ENCODE measurements around the gene FNDC3A.

Gene FNDC3A

DNA sequence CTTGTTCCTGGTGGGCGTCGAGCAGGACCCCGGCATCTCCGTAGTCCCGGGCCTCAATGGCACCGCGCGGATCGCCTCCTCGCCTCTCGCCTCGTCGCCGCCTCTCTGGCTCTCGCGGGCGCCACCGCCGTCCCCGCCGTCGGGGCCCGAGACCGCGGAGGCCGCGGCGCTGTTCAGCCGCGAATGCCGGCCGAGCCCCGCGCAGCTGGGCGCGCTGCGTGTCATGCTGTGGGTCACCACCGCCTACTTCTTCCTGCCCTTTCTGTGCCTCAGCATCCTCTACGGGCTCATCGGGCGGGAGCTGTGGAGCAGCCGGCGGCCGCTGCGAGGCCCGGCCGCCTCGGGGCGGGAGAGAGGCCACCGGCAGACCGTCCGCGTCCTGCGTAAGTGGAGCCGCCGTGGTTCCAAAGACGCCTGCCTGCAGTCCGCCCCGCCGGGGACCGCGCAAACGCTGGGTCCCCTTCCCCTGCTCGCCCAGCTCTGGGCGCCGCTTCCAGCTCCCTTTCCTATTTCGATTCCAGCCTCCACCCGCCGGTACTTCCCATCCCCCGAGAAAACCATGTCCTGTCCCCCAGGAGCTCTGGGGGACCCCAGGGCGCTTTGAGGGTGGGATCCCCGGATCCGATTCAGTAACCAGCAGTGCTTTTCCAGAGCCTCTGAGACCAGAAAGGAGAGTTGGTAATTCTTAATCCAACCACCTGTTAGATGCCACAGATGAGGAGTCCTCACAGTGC, 245.3 kb downstream of the FNDC3A start:
- DNase-seq, result peak; percentile 78 to 85 (median 80)

DNA sequence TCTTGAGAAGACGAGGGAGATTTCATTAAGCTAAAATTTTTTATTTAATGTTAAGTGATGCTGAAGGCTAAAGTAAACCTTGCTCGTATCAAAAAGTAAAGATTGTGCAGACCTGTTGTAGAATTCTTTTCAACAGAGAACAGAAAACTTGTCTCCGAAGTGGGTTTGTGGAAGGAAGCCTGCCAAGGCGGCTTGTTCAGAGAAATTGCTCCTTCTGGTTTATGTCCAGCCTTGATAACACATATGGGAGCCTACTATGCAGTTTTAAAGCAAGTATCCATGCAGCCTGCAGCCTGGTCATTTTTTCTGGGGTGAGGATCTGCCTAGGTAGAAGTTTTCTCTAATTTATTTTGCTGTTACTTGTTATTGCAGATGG, 245.9 kb downstream of the FNDC3A start:
- DNase-seq, result no peak

DNA sequence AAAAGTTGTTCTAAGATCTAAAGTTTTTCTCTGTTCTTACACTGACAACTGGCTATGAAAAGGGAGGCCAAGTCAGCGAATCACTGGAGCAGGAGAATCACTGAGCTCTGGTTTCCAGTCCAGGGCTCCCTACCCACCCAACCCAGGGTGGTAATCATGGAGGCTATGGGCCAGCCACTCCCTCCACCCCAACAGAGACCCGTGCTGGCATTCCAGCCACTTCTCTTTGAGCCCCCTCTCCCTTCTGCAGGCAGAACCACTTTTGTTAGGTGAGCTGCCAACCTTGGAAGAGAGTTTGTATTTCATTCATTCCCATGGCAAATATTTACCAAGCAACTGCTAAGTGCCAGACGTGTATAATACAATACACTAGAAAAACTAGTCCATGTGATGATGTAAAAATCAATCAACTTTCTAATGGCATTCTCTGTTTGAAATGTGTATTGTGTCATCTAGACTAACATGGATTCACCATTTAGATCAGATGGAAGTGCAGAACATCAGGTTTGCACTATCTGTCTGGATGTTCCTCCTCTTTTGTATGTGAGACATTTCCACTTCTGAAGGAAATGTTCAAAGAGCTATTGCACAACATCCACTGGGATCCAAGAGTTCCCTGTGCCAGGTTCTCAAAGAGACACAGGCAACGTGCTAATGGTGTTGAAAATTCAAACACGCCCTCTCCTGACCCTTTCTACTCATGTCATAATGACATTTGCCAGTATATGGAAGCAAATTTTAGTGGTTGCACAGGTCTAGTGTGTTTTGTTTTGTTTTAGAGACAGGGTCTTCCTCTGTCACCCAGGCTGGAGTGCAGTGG, 249.7 kb downstream of the FNDC3A start:
- DNase-seq, result peak in 1 of 3 donors; percentile 60

DNA sequence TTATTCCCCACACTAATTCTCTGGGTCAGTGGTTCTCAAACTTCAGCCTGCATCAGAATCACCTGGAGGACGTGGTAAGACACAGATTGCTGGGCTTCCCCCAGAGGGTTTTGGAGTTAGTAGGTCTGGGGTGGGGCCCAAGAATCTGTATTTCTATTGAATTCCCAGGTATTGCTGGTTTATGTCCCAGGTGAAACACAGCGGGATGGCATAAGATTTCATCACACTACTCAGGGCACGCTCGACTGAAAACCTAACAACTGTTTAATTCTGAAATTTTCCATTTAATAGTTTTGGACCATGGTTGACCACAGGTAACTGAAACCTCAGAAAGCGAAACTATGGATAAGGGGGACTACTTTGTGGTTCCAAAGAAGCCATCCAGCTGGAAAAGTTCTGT, 250.9 kb downstream of the FNDC3A start:
- no peak for DNase-seq

DNA sequence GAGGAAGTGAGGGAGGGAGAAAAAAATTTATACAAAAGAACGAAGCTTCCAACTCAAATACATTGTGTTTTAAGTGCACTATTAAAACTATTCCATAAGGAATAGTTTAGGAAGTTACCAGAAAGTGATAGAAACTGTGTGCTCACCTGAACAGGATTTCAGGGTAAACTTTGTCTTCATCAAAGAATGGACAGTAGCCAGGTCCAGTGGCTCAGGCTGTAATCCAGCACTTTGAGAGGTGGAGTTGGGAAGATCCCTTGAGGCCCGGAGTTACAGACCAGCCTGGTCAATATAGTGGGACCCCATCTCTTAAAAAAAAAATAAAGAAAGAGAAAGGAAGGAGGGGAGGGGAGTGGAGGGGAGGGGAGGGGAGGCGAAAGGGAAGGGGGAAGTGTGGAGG, 259.0 kb downstream of the FNDC3A start:
- DNase-seq, result no peak

DNA sequence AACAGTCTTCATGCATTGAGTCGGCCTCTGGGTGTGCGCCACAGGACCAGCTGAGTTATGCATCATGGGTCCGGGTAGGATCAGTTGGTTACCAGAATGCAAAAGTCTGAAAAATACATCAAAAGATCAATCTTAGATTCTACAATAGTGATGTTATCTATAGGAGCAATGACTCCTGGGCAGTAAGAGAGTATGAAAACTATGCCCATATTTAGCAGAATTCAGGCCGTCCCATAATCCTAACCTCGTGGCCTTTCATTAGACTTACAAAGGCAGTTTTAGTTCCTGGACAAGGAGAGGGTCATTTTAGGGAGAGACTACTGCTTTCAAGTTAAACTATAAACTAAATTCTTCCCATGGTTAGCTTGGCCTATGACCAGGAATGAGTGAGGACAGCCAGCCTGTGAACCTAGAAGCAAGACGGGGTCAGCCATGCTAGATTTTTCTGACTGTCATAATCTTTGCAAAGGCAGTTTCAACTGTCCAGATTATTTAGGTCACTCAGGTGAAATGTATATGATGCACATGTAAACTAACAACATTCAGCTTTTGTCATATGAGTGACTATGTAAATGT, 260.2 kb downstream of the FNDC3A start:
- no peak for DNase-seq

DNA sequence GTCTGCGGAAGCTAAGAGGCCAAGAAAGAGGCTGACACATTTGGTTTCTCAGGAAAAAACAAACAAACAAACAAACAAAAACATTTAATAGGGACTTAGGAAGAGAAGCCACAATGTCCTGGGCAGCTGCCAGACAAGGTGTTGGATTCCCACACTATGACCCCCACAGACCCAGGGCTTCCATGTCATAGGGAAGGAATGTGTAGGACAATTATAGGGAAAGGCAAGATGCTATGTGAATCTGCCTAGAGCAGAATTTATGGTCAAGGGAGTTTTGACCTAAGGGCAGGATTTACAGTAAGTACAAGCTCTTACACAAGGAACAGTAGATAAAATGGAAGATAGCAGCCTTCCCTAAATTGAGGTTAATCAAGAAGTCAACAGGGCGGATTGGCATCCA, 262.9 kb downstream of the FNDC3A start:
- no peak for DNase-seq

DNA sequence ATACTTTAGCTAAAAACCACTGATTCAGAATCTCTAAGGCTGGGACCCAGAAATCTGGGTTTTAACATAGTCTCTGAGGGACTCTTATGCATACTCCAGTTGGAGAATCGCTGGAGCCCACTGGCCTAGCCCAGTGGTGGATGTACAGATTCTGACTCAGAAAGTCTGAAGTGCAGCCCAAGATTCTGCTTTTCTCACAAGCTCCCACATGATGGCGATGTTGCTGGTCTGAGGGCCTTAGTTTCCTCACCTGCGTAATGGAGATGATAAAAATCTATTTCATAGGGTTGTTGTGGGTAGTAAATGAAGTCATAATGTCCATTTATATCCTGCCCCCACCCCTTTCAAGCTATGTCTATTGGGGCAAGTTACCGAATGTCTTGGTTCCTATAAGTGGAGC, 264.3 kb downstream of the FNDC3A start:
- DNase-seq, result peak; percentile 40 to 62 (median 59)

DNA sequence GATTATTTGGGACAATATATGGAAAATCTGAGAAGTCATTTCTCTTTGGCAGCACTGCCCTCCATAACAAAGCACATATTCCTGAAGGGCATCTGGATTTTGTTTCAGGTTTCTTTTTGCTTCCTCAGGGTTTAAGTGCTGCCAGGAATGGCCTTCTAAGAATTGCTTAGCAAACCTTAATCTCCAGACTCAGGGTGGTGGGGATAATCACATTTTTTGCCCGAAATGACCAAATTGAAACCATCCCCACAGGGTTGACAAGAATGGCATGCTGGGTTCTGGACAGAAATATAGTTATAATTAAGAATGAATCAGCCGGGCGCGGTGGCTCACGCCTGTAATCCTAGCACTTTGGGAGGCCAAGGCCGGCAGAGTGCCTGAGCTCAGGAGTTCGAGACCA, 265.6 kb downstream of the FNDC3A start:
- no peak for DNase-seq

DNA sequence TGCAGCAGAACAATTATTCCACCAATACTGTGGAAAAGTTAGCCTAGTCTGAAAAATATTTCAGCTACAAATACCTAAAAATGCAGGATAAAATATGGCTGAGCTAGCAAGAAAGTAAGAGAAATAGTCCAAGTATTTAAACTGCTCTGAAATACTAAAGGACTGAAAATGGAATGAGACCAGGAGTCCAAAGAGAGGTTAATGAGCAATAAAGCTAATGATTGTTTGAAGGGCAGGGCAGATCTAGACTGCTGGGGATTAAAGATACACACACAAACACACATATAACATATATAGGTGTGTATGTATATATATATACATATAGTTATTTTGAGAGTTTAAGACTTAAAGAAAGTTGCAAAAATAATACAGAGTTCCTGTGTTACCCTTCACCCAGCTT, 269.4 kb downstream of the FNDC3A start:
- no peak for DNase-seq

DNA sequence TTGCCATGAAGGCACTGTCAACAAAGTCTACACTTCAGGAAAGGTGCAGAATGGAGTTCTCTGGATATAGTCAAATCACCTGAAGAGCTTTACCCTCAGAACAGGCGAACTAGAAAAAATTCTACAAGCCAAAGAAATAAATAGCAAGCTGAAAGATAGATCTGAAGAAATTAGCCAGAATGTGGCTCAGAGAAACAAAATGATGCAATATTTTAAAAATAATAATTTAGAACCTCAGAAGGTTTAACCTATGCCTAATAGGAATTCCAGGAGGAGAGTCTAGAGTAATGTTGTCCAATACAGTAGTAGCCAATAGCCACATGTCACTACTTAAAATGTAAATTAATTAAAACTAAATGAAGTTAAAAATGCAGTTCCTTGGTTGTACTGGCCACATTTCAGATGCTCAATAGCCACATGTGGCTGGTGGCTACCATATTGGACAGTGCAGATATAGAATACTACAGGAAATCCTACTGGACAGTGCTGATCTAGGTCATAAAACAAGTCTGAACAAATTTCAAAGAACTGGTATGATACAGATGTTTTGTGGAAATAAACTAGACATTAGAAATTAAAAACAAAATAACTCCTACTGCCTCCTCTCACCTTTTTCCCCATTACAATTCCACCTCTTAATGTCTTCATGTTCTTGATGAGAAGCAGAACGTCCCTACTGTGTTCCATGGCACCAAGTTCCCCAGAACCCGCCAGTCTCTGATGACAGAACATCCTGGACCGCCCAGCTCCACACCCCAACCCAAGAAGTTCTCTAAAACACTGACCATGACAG, 271.3 kb downstream of the FNDC3A start:
- DNase-seq, result no peak

DNA sequence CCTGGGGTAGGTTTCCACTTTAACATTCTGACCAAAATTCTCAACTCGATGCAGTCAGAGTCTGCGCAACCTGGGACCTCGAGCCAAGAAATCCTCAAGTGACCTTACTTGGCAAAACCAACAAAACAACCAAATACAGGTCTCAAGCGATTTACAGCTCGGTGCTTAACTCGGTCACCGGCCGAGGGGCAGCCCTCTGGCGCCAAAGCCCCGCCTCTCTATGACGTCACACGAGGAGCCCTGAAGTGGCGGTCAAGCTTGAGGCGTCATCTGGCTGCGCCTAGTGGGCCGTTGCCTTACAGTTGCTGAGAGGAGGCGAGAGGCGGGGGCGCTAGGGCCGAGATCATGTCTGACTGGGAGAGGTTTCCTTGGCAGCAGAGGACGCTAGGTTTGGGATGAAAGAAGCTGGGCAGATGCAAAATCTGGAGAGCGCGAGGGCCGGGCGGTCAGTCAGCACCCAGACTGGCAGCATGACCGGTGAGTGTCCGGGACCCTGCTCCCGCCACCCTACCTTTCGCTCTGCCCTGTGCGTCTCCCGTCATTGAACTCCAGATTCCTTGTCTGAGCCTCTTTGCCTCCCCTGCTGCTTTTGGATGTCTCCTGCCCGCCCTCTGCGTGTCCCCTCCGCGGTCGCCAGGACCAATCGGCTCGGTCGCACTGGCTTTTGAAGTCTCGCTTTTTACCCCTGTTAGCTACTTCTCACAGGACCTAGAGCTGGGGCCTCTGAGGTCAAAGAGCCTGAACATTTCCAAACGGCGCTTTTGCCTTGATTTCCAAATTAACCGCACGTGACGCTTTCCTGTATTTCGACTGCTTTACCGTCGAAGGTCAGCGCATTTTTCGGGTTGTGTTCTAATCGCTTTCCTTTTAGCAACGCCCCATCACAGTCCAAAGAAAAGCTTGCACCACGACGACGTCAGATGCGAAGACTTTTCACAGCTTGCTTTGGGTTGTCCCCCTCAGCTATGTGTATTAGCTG, 272.2 kb downstream of the FNDC3A start, which contains the start of gene CDADC1:
CDADC1 (plus strand) TSS at position 283 of the 979 bp plus-strand sequence; CDS start at position 396, 113 bp downstream.
- DNase-seq, result peak; percentile 99 to 100 (median 99)

DNA sequence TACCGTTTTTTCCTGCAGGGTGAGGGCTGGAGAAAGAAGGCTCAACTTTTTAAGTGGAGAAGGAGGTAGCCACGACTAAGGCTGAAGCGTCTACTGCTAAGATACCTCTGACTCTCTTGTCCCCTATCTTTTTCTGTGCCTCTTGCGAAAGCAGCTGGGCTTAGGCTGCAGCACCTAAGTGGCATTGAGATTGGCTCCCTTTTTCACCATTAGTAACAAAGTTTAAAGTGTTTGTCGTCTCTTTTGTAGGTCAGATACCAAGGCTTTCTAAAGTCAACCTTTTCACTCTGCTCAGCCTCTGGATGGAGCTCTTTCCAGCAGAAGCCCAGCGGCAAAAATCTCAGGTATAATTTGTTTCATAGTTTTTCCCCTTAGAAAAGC, 272.9 kb downstream of the FNDC3A start:
- DNase-seq, result no peak

DNA sequence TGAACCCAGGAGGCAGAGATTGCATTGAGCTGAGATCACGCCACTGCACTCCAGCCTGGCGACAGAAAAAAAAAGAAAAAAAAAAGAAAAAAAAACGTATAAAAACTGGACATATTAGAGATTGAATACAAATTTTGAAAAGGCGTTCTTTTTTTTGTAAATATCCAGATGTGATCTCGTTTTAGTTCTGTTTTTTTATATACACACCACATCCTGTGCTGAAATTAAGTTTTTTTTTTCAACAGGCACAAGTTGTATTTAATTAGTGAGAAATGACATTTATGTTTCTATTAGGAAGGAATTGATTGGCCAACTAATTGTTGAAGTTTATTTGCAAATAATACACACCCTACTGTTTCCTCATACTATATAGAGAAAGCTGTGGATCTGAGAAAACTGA, 275.6 kb downstream of the FNDC3A start:
- DNase-seq, result no peak

DNA sequence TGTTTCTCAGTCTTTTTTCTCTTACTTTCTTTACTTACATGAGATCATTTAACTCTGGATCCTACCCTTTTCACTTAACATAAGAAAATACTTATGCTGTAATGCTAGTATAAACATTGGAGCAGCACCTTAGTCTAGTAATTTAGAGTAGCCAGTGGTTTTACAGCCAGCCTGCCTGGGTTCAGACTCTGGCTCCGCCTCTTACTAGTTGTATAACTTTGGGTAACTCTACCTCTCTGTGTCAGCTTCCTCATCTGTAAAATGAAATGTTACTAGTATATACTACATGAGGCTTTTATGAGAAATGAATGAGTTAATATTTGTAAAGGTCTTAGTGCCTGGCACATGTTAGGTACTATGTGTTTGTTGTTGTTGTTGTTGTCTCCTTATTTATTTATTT, 277.6 kb downstream of the FNDC3A start:
- no peak for DNase-seq

DNA sequence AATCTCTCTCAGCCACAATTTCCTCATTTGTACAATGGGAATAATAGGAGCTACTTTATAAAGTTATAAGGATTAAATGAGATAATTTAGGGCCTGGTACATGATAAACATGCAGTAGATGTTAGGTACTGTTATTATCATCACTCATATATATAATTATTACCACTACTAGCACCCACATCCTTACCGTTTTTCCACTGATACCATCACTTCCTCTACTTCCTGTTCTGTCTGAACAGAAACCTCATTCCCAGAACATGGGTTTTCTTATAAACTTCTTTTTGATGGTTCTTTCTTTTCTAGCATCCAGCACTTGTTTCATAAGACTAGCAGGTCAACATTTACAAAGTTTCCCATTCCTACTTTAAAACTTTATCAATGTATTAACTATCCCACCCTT, 278.3 kb downstream of the FNDC3A start:
- no peak for DNase-seq

DNA sequence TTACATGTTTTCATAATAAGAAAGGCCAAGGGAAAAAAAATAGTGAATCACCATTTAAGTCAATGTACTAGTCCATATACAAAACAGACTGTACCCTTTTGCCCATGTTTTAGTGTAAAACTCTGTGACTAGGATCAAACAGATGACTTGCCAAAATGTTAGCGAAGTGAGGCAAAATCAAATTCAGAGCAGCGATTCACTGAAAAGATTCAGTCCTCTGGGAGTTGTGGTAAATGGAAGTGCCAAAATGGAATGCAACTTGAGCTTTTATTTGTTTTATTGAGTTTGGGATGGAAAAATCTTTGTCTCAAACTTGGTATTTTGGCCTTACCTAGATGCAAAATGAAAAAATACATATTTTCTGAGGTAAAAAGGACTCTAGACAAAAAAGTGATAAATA, 281.1 kb downstream of the FNDC3A start:
- DNase-seq, result no peak

DNA sequence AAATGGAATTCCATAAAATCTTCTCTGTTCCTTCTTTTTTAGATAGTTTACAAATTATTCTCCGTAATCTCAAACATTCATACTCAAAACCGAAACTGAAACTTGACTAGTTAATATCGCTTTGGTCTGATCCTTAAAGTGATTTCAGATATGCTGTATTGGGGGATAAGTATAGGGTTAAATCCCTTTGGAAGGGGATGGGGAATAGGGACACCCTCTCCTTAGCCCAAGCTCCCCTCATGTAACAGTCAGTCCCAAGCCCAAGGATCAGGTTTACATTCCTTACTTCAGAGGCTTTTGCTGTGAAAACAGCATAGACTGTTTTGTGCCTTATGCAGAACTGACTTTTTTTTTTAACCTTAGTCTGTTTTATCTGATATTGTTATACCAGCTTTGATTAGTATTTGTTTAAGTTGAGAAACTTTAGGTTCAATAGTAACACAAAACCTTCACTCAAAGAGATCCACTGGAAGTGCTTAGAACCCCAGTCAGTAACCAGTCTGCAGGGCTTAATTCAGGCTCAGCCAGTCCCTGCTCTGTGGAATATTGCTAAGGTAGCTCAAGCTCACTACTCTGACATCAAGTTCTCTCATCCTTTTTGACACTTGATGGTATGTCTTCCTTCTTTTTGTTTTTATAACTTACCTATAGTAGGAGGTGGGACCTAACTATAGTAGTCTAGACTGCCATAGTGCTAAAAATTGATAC, 282.5 kb downstream of the FNDC3A start:
- peak; percentile 30 to 58 (median 56) for DNase-seq

All from suppressor macrophage treated with lipopolysaccharide for 1 hour (primary cell).